GM19467 (cell line): ENCODE measurements around the gene TXK.

Source experiments
- ATAC-seq: cut with Tn5 transposase; IDR thresholded peaks from one replicate; pipeline ENCODE4 v1.9.1; 2021; ENCODE audit warnings: mild to moderate bottlenecking, moderate library complexity; ENCODE audit not compliant: unreplicated experiment

The TXK gene

DNA sequence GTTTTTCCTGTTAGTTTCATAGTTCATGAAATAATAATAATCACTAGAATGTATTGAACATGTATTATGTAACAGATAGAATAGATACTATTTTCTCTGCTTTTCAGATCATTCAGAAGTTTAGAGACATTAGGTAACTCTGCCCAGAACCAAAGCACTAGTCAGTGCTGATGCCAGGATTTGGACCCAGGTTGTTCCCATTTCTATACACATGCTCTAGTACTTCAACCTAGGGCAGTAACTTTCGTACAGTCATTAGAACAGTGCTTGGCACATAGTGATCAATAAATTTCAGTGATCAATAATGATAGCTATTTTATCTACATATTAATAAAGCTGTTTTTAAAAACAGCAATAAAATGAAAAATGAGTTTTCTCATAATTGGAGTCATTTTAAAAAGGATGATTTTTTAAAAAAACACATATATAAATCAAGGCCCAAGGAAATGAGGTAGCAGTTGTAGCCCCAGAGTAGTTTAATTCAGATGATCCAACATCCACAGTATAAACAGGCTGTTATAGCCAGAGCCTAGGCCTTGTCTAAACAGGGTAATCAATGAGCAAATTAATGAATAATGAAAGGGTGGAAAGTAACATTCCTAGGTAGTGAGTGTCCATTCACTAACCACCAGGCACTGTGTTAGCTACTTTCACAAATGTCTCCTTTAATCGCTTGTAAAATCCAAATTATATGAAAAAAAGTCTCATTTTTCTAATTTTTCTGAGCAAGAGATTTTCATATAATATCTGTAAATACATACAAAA, 25.6 kb downstream of the TXK start:
- ATAC-seq = no peak

- ATAC-seq = no peak
These were observed 28.8 kb downstream of the TXK start for GRCh38 chr4:48105230-48105629.

GRCh38 chr4:48103483-48104139, 30.4 kb downstream of the TXK start:
- no peak for ATAC-seq

GRCh38 chr4:48102303-48102702, 31.7 kb downstream of the TXK start:
- ATAC-seq = no peak

- no peak for ATAC-seq
These were observed 33.8 kb downstream of the TXK start for GRCh38 chr4:48100256-48100655.

DNA sequence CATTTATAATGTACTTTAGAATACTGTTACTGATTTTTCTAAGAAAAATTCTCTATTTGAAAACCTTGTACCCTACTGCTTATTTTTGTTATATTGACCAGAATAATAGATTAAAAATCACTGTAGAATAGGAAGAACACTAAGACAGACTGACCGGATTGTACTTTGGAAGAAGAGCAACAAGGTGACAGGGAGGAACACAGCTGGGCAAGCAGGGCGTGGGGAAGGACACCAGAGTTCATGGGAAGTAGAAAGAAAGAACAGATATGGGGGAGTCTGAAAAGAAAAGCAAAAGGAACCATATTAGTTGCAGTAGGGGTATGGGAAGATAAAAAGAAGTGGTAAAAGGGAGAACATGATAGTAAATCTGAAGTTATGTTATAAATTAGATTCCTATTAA, 38.6 kb downstream of the TXK start:
- no peak for ATAC-seq

- no peak for ATAC-seq
These were observed 40.0 kb downstream of the TXK start for GRCh38 chr4:48093991-48094416.

DNA sequence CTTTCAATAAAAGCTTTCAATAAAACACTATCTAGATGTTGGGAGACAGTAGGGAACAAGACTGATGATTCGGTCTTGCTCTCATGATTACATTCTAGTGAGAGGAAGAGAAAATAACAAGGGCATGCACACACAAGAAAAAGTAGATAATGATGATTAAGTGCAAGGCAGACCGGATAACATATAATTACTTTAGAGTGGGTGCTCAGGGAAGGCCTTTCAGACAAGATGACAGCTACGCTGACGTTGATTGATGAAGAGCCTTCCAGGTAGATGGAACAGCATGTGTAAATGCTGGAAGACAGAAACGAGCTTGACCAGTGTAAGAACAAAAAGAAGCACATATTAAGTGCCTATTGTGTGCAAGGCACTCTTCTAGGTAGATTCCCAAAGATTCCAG, 43.4 kb downstream of the TXK start:
- ATAC-seq = no peak

- no peak for ATAC-seq
These were observed 48.0 kb downstream of the TXK start for GRCh38 chr4:48085821-48086589.

- no peak for ATAC-seq
These were observed 51.1 kb downstream of the TXK start for GRCh38 chr4:48082956-48083355.

GRCh38 chr4:48081196-48081595, 52.9 kb downstream of the TXK start:
- no peak for ATAC-seq

DNA sequence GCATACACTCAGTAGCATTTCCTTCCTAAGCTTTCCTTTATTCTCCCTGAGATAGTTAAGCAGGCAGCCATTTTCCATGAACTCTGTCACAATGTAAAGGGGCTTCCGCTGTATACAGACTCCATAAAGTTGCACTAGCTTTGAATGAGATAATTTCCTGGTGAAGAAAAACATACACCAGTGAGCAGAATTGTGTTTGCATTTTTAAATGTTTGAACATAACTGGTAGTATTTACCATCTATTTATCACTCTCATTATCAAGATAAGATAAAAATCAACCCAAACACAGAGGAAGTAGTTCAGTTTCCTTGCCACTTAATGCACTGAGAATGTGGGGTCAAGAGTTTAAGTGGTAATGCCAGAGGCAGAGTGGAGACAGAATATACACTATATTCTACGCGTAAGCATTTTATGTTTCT, 54.1 kb downstream of the TXK start:
- no peak for ATAC-seq

DNA sequence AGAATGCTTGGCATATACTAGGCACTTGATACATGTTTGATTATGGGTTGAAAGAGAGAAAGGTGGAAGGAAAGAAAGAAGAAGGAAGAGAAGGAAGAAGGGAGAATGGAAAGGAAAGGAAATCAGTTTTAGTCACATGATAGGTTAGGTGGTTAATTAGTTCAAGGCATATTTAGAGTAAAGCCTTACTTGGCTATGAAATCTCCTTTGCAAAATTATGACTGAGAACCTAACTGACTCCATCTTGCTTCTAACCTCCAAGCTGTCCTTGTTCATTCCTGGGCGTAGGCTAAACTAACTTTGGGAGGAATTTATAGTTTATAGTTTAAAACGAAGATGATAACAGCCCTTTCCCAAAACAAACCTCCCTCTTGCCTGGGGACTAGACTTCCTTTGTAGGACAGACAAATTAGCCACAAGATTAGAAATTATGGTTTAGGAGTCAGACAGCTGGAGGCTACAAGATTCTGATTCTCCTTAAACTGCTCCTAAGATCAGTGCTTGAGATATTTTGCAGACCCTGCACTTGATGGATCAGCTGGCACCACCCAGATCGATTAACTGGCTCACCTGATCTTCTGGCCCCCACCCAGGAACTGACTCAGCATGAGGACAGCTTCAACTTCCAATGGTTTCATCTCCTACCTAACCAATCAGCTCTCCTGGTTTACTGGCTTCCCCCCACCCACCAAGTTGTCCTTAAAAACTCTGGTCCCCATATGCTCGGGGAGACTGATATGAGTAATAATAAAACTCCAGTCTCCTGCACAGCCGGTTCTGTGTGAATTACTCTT, 55.0 kb downstream of the TXK start:
- ATAC-seq = no peak

- ATAC-seq = no peak
These were observed 55.6 kb downstream of the TXK start for GRCh38 chr4:48078425-48078824.

- ATAC-seq = no peak
These were observed 59.4 kb downstream of the TXK start for GRCh38 chr4:48074657-48075056.

DNA sequence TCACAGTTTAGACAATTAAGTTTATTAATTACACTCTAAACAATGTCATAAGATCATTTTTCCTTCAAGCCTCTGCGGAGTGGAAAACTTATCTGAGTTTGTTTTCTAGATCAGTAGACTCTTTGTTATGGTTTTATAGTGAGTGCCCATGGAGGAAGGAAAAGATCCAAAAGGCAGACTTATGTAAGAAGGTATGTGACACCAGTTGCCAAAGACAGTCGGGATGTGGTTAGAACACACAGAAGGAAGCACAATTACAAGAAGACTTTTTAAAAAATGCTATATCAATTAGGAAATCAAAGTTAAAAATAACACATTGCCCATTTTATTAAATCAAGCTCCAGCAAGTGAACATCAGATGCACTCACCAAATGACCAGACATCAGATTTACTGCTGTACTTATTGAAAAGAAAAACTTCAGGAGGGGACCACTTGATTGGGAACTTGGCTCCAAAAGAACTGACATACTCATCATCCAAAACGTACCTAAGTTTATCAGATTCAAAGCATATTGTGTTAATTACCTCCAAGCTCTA, 60.4 kb downstream of the TXK start:
- ATAC-seq = no peak

GRCh38 chr4:48071191-48071590, 62.9 kb downstream of the TXK start:
- ATAC-seq = no peak

GRCh38 chr4:48069026-48069425, 65.0 kb downstream of the TXK start:
- no peak for ATAC-seq

GRCh38 chr4:48068182-48068581, 65.9 kb downstream of the TXK start:
- no peak for ATAC-seq

- no peak for ATAC-seq
These were observed 66.5 kb downstream of the TXK start for GRCh38 chr4:48067536-48067935.

- ATAC-seq = no peak
These were observed 68.4 kb downstream of the TXK start for GRCh38 chr4:48065587-48066052.
